Adrenal gland (tissue), 5 donors: ENCODE measurements around the gene MYZAP.

ENCODE experiments used
- CTCF ChIP-seq, 6 experiments: fragments of 450-650 bp in 4 of 6; fragments of 200-600 bp in 2 of 6; sonication (generic) in 1 of 6; IDR thresholded peaks; 1 replicate in 5 of 6; 2 replicates in 1 of 6; pipeline versions ENCODE4 v1.5.1 to v1.8.0; 2016 to 2021; ENCODE audit warnings: antibody characterized with exemption in 6 of 6, mild to moderate bottlenecking in 2 of 6, moderate library complexity in 1 of 6
- POLR2A ChIP-seq, 2 donors: fragments of 450-650 bp; IDR thresholded peaks; one replicate each; pipeline ENCODE4 v1.6.1; 2017; ENCODE audit warnings: antibody characterized with exemption in 2 of 2, mild to moderate bottlenecking in 2 of 2, moderate library complexity in 1 of 2
- donor health status: DM: no; HTN: no; CAD: no.

GRCh38 chr15:57656434-57656833 lies 64.7 kb downstream of the MYZAP start:
- TF ChIP-seq CTCF (IDR thresholded peaks at IDR 0.05) (no peak), POLR2A (IDR thresholded peaks at IDR 0.05) (no peak)
